H1 (cell line): ENCODE data around the gene ABI3BP.

Experiments used
- ATF2 ChIP-seq: IDR thresholded peaks from 2 replicates; pipeline ENCODE4 v1.6.1; 2012; ENCODE audit warnings: low read length, inconsistent platforms
- CEBPB ChIP-seq: IDR thresholded peaks from 2 replicates; pipeline ENCODE4 v1.6.1; 2012; ENCODE audit warnings: low read depth, low read length
- CTCF ChIP-seq, 3 experiments: IDR thresholded peaks; 1 replicate in 2 of 3; 2 replicates in 1 of 3; pipeline versions ENCODE4 v1.5.1 to v1.6.1; 2011; ENCODE audit warnings: low read length in 3 of 3, mild to moderate bottlenecking in 3 of 3, inconsistent platforms in 2 of 3, low read depth in 1 of 3, moderate library complexity in 1 of 3; ENCODE audit not compliant: insufficient read depth in 1 of 3; ENCODE audit errors: control extremely low read depth in 1 of 3
- NRF1 ChIP-seq: IDR thresholded peaks from 2 replicates; pipeline ENCODE4 v1.6.1; 2011; ENCODE audit warnings: mild to moderate bottlenecking, low read depth, low read length, improper control_type of control experiment
- PHF8 ChIP-seq: fragments of 200-600 bp; sonication (generic); conservative IDR thresholded peaks from 2 replicates; pipeline ENCODE4 v1.7.1; 2012; ENCODE audit warnings: low read depth, mild to moderate bottlenecking, inconsistent platforms, low read length, moderate library complexity
- POLR2A ChIP-seq, 2 experiments: IDR thresholded peaks; 1 replicate in 1 of 2; 2 replicates in 1 of 2; pipeline ENCODE4 v1.6.1; 2011; ENCODE audit warnings: low read depth in 2 of 2, low read length in 2 of 2, mild to moderate bottlenecking in 2 of 2; ENCODE audit errors: control extremely low read depth in 1 of 2

- TF ChIP-seq CTCF (IDR thresholded peaks at IDR 0.05; ENCODE audit: control extremely low read depth in 1 of 3, insufficient read depth in 1 of 3, low read depth in 1 of 3, low read length in 3 of 3) (no peak), CEBPB (no peak), PHF8 (no peak), NRF1 (no peak), ATF2 (no peak), POLR2A (IDR thresholded peaks at IDR 0.05; ENCODE audit: control extremely low read depth in 1 of 2, low read depth in 2 of 2, low read length in 2 of 2) (no peak)
Observed at GRCh38 chr3:100766069-100766468, 227.2 kb downstream of the ABI3BP start.
